C4-2B (cell line): Measurements from ENCODE around the gene ELAPOR1.

ENCODE experiments used
- ZFX ChIP-seq: fragments of 450-650 bp; IDR thresholded peaks from 2 replicates; pipeline ENCODE4 v1.6.1; 2017
- TF ChIP-seq, protein P1 (sequence below): fragments of 450-650 bp; conservative IDR thresholded peaks from 2 replicates; pipeline ENCODE4 v1.5.1; 2017; ENCODE audit warnings: mild to moderate bottlenecking

GRCh38 chr1:109162626-109163025, 48.7 kb downstream of the ELAPOR1 start:
- TF ChIP-seq, protein P1, sequence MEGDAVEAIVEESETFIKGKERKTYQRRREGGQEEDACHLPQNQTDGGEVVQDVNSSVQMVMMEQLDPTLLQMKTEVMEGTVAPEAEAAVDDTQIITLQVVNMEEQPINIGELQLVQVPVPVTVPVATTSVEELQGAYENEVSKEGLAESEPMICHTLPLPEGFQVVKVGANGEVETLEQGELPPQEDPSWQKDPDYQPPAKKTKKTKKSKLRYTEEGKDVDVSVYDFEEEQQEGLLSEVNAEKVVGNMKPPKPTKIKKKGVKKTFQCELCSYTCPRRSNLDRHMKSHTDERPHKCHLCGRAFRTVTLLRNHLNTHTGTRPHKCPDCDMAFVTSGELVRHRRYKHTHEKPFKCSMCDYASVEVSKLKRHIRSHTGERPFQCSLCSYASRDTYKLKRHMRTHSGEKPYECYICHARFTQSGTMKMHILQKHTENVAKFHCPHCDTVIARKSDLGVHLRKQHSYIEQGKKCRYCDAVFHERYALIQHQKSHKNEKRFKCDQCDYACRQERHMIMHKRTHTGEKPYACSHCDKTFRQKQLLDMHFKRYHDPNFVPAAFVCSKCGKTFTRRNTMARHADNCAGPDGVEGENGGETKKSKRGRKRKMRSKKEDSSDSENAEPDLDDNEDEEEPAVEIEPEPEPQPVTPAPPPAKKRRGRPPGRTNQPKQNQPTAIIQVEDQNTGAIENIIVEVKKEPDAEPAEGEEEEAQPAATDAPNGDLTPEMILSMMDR = no peak
- no peak for TF ChIP-seq ZFX
